ENCODE measurements around the gene MEGF6. TPM values are rescaled to one million over a fixed set of nuclear protein-coding genes. Genes with fewer than 3 reads are reported as not detected.

Gene MEGF6
- total RNA-seq, 1 donor from 2014 or later, result 64.7 TPM

GRCh38 chr1:3530086-3530925 lies 81.0 kb downstream of the MEGF6 start:
- Mint-ChIP-seq H3K4me3 (ENCODE audit: unreplicated experiment) (peak overlapping the region; percentile 49), H3K36me3 (ENCODE audit: unreplicated experiment) (no peaks in the 10 kb centered on the region), H3K4me1 (ENCODE audit: low read depth, unreplicated experiment) (peaks cover 10% of the 10 kb centered on the region), H3K27me3 (ENCODE audit: unreplicated experiment) (peaks cover 17% of the 10 kb centered on the region), H3K27ac (ENCODE audit: unreplicated experiment) (peak overlapping the region; percentile 17), H3K9me3 (ENCODE audit: unreplicated experiment) (peaks cover 2% of the 10 kb centered on the region)
- no peak for TF ChIP-seq CTCF (IDR thresholded peaks at IDR 0.05; ENCODE audit: partially characterized antibody, unreplicated experiment)
- peak; percentile 53 for DNase-seq

GRCh38 chr1:3529099-3529729 lies 82.1 kb downstream of the MEGF6 start:
- H3K36me3 Mint-ChIP-seq (ENCODE audit: unreplicated experiment), result no peaks in the 10 kb centered on the region
- no peak overlapping the region for H3K27ac Mint-ChIP-seq (ENCODE audit: unreplicated experiment)
- peaks cover 3% of the 10 kb centered on the region for H3K9me3 Mint-ChIP-seq (ENCODE audit: unreplicated experiment)
- no peak for TF ChIP-seq CTCF (IDR thresholded peaks at IDR 0.05; ENCODE audit: partially characterized antibody, unreplicated experiment)
- no peak overlapping the region for H3K4me3 Mint-ChIP-seq (ENCODE audit: unreplicated experiment)
- peaks cover 17% of the 10 kb centered on the region for H3K27me3 Mint-ChIP-seq (ENCODE audit: unreplicated experiment)
- no peak for DNase-seq
- H3K4me1 Mint-ChIP-seq (ENCODE audit: low read depth, unreplicated experiment), result peaks cover 10% of the 10 kb centered on the region

- Mint-ChIP-seq H3K27me3 (ENCODE audit: unreplicated experiment) (peaks cover 17% of the 10 kb centered on the region), H3K4me1 (ENCODE audit: low read depth, unreplicated experiment) (peaks cover 10% of the 10 kb centered on the region), H3K36me3 (ENCODE audit: unreplicated experiment) (no peaks in the 10 kb centered on the region), H3K27ac (ENCODE audit: unreplicated experiment) (no peak overlapping the region), H3K9me3 (ENCODE audit: unreplicated experiment) (peaks cover 3% of the 10 kb centered on the region), H3K4me3 (ENCODE audit: unreplicated experiment) (no peak overlapping the region)
- DNase-seq, result no peak
- TF ChIP-seq CTCF (IDR thresholded peaks at IDR 0.05; ENCODE audit: partially characterized antibody, unreplicated experiment), result no peak
Observed at GRCh38 chr1:3527774-3528173, 83.5 kb downstream of the MEGF6 start.

- no peak for TF ChIP-seq CTCF (IDR thresholded peaks at IDR 0.05; ENCODE audit: partially characterized antibody, unreplicated experiment)
- peaks cover 3% of the 10 kb centered on the region for H3K9me3 Mint-ChIP-seq (ENCODE audit: unreplicated experiment)
- H3K36me3 Mint-ChIP-seq (ENCODE audit: unreplicated experiment), result no peaks in the 10 kb centered on the region
- peaks cover 8% of the 10 kb centered on the region for H3K27me3 Mint-ChIP-seq (ENCODE audit: unreplicated experiment)
- no peak overlapping the region for H3K27ac Mint-ChIP-seq (ENCODE audit: unreplicated experiment)
- DNase-seq, result no peak
- H3K4me1 Mint-ChIP-seq (ENCODE audit: low read depth, unreplicated experiment), result peaks cover 8% of the 10 kb centered on the region
- no peak overlapping the region for H3K4me3 Mint-ChIP-seq (ENCODE audit: unreplicated experiment)
Observed at GRCh38 chr1:3525551-3526482, 85.5 kb downstream of the MEGF6 start.
